HFF-Myc (cell line): ENCODE results near the gene C11orf68.
A peak's percentile ranks its signal among the peaks of the same experiment; 100 is the strongest.

ENCODE experiments used
- DNase-seq: peaks from one replicate; pipeline ENCODE4 v3.0.0-alpha.2; 2011; ENCODE audit warnings: low read depth; ENCODE audit errors: extremely low read depth
- H3K4me3 ChIP-seq: replicated peaks from 2 replicates; pipeline ENCODE4 v1.5.1; 2011; ENCODE audit warnings: low read depth, mild to moderate bottlenecking, control low read depth, low read length
- CTCF ChIP-seq: IDR thresholded peaks from 2 replicates; pipeline ENCODE4 v1.5.1; 2012; ENCODE audit warnings: mild to moderate bottlenecking, low read depth, low read length, control low read depth; ENCODE audit errors: missing control alignments

The C11orf68 gene

DNA sequence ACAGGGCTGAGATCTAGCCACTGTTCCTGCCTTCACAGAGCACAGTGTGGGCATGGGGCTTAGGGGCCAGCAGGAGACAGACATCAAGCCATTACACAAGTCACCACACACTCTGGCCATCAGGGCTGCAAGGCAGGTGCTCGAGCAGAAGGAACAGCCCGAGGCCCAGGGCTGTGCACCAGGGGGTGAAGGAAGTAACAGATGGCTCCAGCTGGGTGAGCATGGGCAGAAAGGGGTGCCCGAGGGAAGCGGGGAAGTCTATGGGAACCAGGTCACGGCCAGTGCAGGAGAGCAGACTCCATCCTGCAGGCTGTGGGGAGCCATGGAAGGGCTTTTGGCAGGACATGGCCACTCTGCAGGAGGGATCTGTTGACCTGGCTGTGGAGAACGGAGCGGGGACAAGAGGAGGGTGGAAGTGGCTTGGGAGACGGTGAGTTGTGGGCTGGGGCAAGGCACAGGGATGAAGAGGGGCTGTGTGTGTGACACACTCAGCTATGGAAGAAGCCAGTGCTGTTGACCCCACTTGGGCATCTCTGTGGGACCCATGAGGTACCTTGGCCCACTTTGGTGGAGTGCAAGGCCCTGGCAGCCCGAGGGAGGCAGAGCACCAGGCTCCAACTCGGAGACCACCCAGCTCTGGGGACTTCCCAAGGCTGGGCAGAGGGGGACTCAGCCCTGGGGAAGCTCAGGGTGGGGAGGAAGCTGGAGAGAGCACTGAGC lies 3.6 kb downstream of the C11orf68 start:
- no peak for TF ChIP-seq CTCF
- no peak for DNase-seq
- H3K4me3 ChIP-seq: peak overlapping the region; percentile 99

DNA sequence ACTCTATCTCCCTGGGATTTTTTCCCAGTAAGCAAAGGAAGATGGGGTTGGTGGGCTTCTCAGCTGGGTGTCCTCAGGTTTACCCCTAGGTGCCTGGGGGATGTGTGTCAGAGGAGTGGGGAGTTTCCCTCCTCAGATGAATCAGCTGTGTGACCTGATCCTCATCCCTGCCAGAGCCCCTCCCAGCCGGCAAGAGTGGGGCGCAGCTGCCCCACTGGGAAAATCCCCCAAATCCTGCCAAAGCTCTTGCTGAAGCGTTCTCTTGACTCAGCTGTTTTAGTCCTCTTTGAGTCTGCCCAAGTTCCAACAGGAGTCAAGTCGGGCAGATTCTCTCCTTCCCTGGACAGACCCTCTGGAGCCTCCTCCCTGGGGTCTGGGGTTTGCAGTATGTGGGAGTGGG lies 6.0 kb downstream of the C11orf68 start:
- DNase-seq: no peak
- H3K4me3 ChIP-seq: no peak overlapping the region
- no peak for TF ChIP-seq CTCF

GRCh38 chr11:65911682-65912568 lies 6.9 kb downstream of the C11orf68 start:
- no peak for DNase-seq
- peak; percentile 19 for TF ChIP-seq CTCF
- no peak overlapping the region for H3K4me3 ChIP-seq

DNA sequence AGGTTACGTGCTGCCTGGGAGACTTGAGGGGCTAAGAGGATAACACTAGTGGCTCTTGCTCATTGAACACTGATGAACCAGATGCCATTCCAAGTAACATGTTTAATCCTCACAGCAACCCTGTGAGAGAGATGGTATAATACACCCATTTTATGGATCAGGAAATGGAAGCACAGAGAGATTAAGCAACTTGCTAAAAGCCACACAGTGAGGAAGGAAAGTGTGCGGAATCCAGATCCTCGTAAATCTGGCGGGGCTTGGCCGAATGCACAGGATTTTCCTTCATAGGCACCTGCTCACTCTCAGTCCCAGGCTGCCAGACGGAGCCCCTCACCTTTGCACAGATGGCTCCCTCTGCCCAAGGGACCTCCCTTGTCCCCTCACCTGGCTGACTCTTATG lies 11.0 kb downstream of the C11orf68 start:
- no peak for DNase-seq
- H3K4me3 ChIP-seq: no peak overlapping the region
- TF ChIP-seq CTCF: no peak

GRCh38 chr11:65906602-65907001 lies 12.3 kb downstream of the C11orf68 start:
- no peak for TF ChIP-seq CTCF
- no peak for DNase-seq
- no peak overlapping the region for H3K4me3 ChIP-seq

- DNase-seq: no peak
- H3K4me3 ChIP-seq: no peak overlapping the region
- no peak for TF ChIP-seq CTCF
Observed at GRCh38 chr11:65903715-65904114, 15.1 kb downstream of the C11orf68 start.
